ENCODE measurements around the gene C1orf74.
A peak's percentile ranks its signal among the peaks of the same experiment; 100 is the strongest.

Gene C1orf74

GRCh38 chr1:209747580-209748262 is 36.6 kb downstream of the C1orf74 start:
- FAIRE-seq = peak; percentile 89
- DNase-seq (ENCODE audit: insufficient read length, low spot score) = peak; percentile 50

- FAIRE-seq (no peak), DNase-seq (ENCODE audit: insufficient read length, low spot score) (no peak)
These were observed 37.8 kb downstream of the C1orf74 start for GRCh38 chr1:209746451-209747165.

GRCh38 chr1:209743145-209743482 is 41.2 kb downstream of the C1orf74 start:
- no peak for FAIRE-seq
- DNase-seq (ENCODE audit: insufficient read length, low spot score) = no peak

- DNase-seq (ENCODE audit: insufficient read length, low spot score) = no peak
- FAIRE-seq = no peak
These were observed 41.8 kb downstream of the C1orf74 start for GRCh38 chr1:209742409-209743144.

- no peak for FAIRE-seq
- DNase-seq (ENCODE audit: insufficient read length, low spot score) = no peak
These were observed 42.5 kb downstream of the C1orf74 start for GRCh38 chr1:209741889-209742288.

GRCh38 chr1:209741193-209741592 is 43.2 kb downstream of the C1orf74 start:
- no peak for FAIRE-seq
- no peak for DNase-seq (ENCODE audit: insufficient read length, low spot score)

GRCh38 chr1:209738270-209738669 is 46.1 kb downstream of the C1orf74 start:
- FAIRE-seq = no peak
- DNase-seq (ENCODE audit: insufficient read length, low spot score) = no peak

- FAIRE-seq = no peak
- DNase-seq (ENCODE audit: insufficient read length, low spot score) = no peak
These were observed 47.2 kb downstream of the C1orf74 start for GRCh38 chr1:209737118-209737505.

GRCh38 chr1:209736490-209737117 is 47.8 kb downstream of the C1orf74 start:
- FAIRE-seq (no peak), DNase-seq (ENCODE audit: insufficient read length, low spot score) (no peak)

- no peak for FAIRE-seq
- DNase-seq (ENCODE audit: insufficient read length, low spot score) = no peak
These were observed 50.8 kb downstream of the C1orf74 start for GRCh38 chr1:209733409-209734192.

GRCh38 chr1:209732725-209733124 is 51.6 kb downstream of the C1orf74 start:
- FAIRE-seq (no peak), DNase-seq (ENCODE audit: insufficient read length, low spot score) (no peak)

GRCh38 chr1:209729436-209729835 is 54.9 kb downstream of the C1orf74 start:
- no peak for DNase-seq (ENCODE audit: insufficient read length, low spot score)
- FAIRE-seq = no peak

Data from GM19239 (cell line).